Fibroblast of lung (primary cell): ENCODE data around the gene KATNBL1.
"Not testable (repeated sequence)": the region's sequence is repeated elsewhere in the genome, so short reads cannot be mapped to it uniquely, and the experiment has no call there.

ENCODE experiments used
- EZH2 ChIP-seq: IDR thresholded peaks from 2 replicates; pipeline ENCODE4 v1.5.1; 2012; ENCODE audit warnings: low read length, control low read depth, mild to moderate bottlenecking; ENCODE audit errors: missing control alignments
- TF ChIP-seq, protein P1 (sequence below), 2 donors: IDR thresholded peaks in 1 of 2; conservative IDR thresholded peaks in 1 of 2; 1 replicate in 1 of 2; 2 replicates in 1 of 2; pipeline ENCODE4 v1.5.1; 2011 to 2012; ENCODE audit warnings: low read length in 2 of 2, control low read depth in 1 of 2, inconsistent platforms in 1 of 2, low read depth in 1 of 2, mild to moderate bottlenecking in 1 of 2

DNA sequence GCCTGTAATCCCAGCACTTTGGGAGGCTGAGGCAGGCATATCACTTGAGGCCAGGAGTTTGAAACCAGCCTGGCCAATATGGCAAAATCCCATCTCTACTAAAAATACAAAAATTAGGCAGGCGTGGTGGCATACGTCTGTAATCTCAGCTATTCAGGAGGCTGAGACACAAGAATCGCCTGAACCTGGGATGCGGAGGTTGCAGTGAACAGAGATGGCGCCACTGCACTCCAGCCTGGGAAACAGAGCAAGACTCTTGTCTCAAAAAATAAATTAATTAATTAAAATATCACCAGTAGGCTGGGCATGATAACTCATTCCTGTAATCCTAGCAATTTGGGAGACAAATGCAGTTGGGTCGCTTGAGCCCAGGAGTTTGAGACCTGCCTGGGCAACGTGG is 16.6 kb downstream of the KATNBL1 start:
- not testable (repeated sequence) for TF ChIP-seq EZH2
- TF ChIP-seq, protein P1, sequence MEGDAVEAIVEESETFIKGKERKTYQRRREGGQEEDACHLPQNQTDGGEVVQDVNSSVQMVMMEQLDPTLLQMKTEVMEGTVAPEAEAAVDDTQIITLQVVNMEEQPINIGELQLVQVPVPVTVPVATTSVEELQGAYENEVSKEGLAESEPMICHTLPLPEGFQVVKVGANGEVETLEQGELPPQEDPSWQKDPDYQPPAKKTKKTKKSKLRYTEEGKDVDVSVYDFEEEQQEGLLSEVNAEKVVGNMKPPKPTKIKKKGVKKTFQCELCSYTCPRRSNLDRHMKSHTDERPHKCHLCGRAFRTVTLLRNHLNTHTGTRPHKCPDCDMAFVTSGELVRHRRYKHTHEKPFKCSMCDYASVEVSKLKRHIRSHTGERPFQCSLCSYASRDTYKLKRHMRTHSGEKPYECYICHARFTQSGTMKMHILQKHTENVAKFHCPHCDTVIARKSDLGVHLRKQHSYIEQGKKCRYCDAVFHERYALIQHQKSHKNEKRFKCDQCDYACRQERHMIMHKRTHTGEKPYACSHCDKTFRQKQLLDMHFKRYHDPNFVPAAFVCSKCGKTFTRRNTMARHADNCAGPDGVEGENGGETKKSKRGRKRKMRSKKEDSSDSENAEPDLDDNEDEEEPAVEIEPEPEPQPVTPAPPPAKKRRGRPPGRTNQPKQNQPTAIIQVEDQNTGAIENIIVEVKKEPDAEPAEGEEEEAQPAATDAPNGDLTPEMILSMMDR (conservative IDR thresholded peaks at IDR 0.05 in 1 of 2, IDR thresholded peaks at IDR 0.05 in 1 of 2; ENCODE audit: low read depth in 1 of 2, low read length in 2 of 2): not testable (repeated sequence)
